GM12878 (cell line): ENCODE measurements around the gene SLC8B1. TPM values are rescaled to one million over a fixed set of nuclear protein-coding genes. Genes with fewer than 3 reads are reported as not detected.
A peak's percentile ranks its signal among the peaks of the same experiment; 100 is the strongest.

Experiments
- ATAC-seq: fragments of 200-7000 bp; cut with Tn5 transposase; 3 replicates; pipeline ENCODE4 v1.9.1; 2020; ENCODE audit warnings: mild to moderate bottlenecking, moderate library complexity
- BruUV-seq: library from RNA; stranded (reverse); fragments of 400-500 nt; replicated peaks from 2 replicates; lab custom pipeline; 2021; lab: Mats Ljungman, UMichigan
- CTCF ChIA-PET: fragments of 300-600 bp; sonication (Branson Sonifier 250); formaldehyde crosslinking; extraction: SDS; loops from one replicate; lab custom pipeline; 2021; ENCODE audit warnings: inconsistent platforms; lab: Yijun Ruan, JAX
- POLR2A ChIA-PET: fragments of 350-600 bp; formaldehyde crosslinking; extraction: SDS; loops from one replicate; lab custom pipeline; 2021; ENCODE audit warnings: inconsistent platforms; lab: Charles Lee
- RAD21 ChIA-PET: fragments of 300-600 bp; sonication (Branson Sonifier 250); formaldehyde crosslinking; loops from one replicate; lab custom pipeline; 2023; ENCODE audit warnings: antibody characterized with exemption; ENCODE audit not compliant: unreplicated experiment; lab: Charles Lee
- SMC1A ChIA-PET: fragments of 300-600 bp; sonication (Branson Sonifier 250); formaldehyde crosslinking; loops from one replicate; lab custom pipeline; 2023; ENCODE audit not compliant: unreplicated experiment, uncharacterized antibody; lab: Charles Lee
- DNase-seq: peaks from one replicate; pipeline ENCODE4 v3.0.0-alpha.2; 2011; ENCODE audit warnings: low read depth, low spot score
- FAIRE-seq: peaks from 3 replicates; lab custom pipeline; 2011; peaks lifted over from hg19 to GRCh38; lab: Jason Lieb, UNC
- H2AFZ ChIP-seq: 2 replicates; pipeline ENCODE4 v1.6.0; 2011; ENCODE audit warnings: low read depth, low read length, control low read depth; ENCODE audit not compliant: control insufficient read depth
- H3K27ac ChIP-seq: 2 replicates; pipeline ENCODE4 v1.5.1; 2011; ENCODE audit warnings: control low read depth; ENCODE audit not compliant: control insufficient read depth, insufficient read depth
- H3K27me3 ChIP-seq, 2 experiments: replicated peaks in 1 of 2; 2 replicates each; pipeline versions ENCODE4 v1.6.0 to v1.6.1; 2011; ENCODE audit warnings: low read length in 1 of 2; ENCODE audit not compliant: control insufficient read depth in 2 of 2, insufficient read depth in 2 of 2
- H3K36me3 ChIP-seq, 2 experiments: 2 replicates each; pipeline ENCODE4 v1.5.1; 2011; ENCODE audit warnings: low read length in 1 of 2; ENCODE audit not compliant: control insufficient read depth in 2 of 2, insufficient read depth in 2 of 2
- H3K4me1 ChIP-seq: 2 replicates; pipeline ENCODE4 v1.6.1; 2011; ENCODE audit warnings: mild to moderate bottlenecking, low read length, moderate library complexity, mixed read lengths; ENCODE audit not compliant: control insufficient read depth, insufficient read depth
- H3K4me2 ChIP-seq: 2 replicates; pipeline ENCODE4 v1.6.0; 2011; ENCODE audit warnings: control low read depth; ENCODE audit not compliant: control insufficient read depth, insufficient read depth
- H3K4me3 ChIP-seq: fragments of 200-600 bp; sonication (generic); 2 replicates; pipeline ENCODE4 v1.5.1; 2016
- H3K79me2 ChIP-seq: 2 replicates; pipeline ENCODE4 v1.6.0; 2011; ENCODE audit warnings: low read length; ENCODE audit not compliant: control insufficient read depth, insufficient read depth
- H3K9ac ChIP-seq: 2 replicates; pipeline ENCODE4 v1.8.0; 2011; ENCODE audit warnings: low read length, control low read depth, mixed read lengths; ENCODE audit not compliant: control insufficient read depth, insufficient read depth
- H3K9me3 ChIP-seq: replicated peaks from 3 replicates; pipeline ENCODE4 v1.5.1; 2011; ENCODE audit warnings: mild to moderate bottlenecking, low read length; ENCODE audit not compliant: control insufficient read depth, insufficient read depth
- H4K20me1 ChIP-seq: 2 replicates; pipeline ENCODE4 v1.6.0; 2011; ENCODE audit not compliant: control insufficient read depth, insufficient read depth
- CHD2 ChIP-seq: IDR thresholded peaks from 2 replicates; pipeline ENCODE4 v1.6.1; 2011; ENCODE audit warnings: low read depth, low read length, improper control_type of control experiment, borderline replicate concordance
- IRF4 ChIP-seq: IDR thresholded peaks from 2 replicates; pipeline ENCODE4 v1.6.1; 2011; ENCODE audit warnings: low read depth, low read length
- JUND ChIP-seq: IDR thresholded peaks from 2 replicates; pipeline ENCODE4 v1.6.1; 2012; ENCODE audit warnings: low read depth, mild to moderate bottlenecking, low read length, improper control_type of control experiment, moderate library complexity
- MXI1 ChIP-seq: fragments of 150-350 bp; IDR thresholded peaks from 2 replicates; pipeline ENCODE4 v1.6.1; 2011; ENCODE audit warnings: low read depth, mild to moderate bottlenecking, inconsistent platforms, low read length, improper control_type of control experiment
- RAD21 ChIP-seq: IDR thresholded peaks from 2 replicates; pipeline ENCODE4 v1.6.1; 2011; ENCODE audit warnings: mild to moderate bottlenecking, low read depth, low read length, moderate library complexity; ENCODE audit not compliant: insufficient read depth
- RFX5 ChIP-seq: IDR thresholded peaks from 2 replicates; pipeline ENCODE4 v1.6.1; 2011; ENCODE audit warnings: low read depth, low read length, improper control_type of control experiment
- SMARCA5 ChIP-seq: fragments of 450-650 bp; IDR thresholded peaks from 2 replicates; pipeline ENCODE4 v1.6.1; 2017; ENCODE audit warnings: mild to moderate bottlenecking
- TCF7 ChIP-seq: IDR thresholded peaks from 2 replicates; pipeline ENCODE4 v1.6.1; 2014; ENCODE audit warnings: antibody characterized with exemption, borderline replicate concordance
- ZNF687 ChIP-seq: fragments of 450-650 bp; IDR thresholded peaks from 2 replicates; pipeline ENCODE4 v1.6.1; 2017; ENCODE audit warnings: mild to moderate bottlenecking, moderate library complexity
- ZZZ3 ChIP-seq: IDR thresholded peaks from 2 replicates; pipeline ENCODE4 v1.6.1; 2011; ENCODE audit warnings: low read depth; ENCODE audit not compliant: control insufficient read depth, insufficient read length
- WGBS: methylation state at CpG from one replicate; pipeline ENCODE4 v1.1.6; 2016; ENCODE audit warnings: low lambda C conversion rate; ENCODE audit not compliant: insufficient replicate concordance, insufficient coverage; ENCODE audit errors: missing lambda C conversion rate; 5-methylcytosine and 5-hydroxymethylcytosine counted together
- in situ Hi-C: fragments of 300-500 bp; cut with MboI; formaldehyde crosslinking; loops from 9 replicates; pipeline ENCODE4 v1.14.3; 2018; ENCODE audit warnings: mixed read lengths
- intact Hi-C: fragments of 100-400 bp; cut with micrococcal nuclease; formaldehyde crosslinking; loops from one replicate; pipeline ENCODE4 v1.14.2; 2022; ENCODE audit not compliant: unreplicated experiment
- polyA plus RNA-seq, 11 experiments: library from polyadenylated mRNA; depleted of rRNA in 4 of 11; unstranded in 6 of 11; stranded (reverse) in 5 of 11; fragments of >200 nt; fragmentation: Nextera tagmentation in 4 of 11; fragmentation: Illumina TruSeq in 1 of 11; extraction: Ambion mirVana in 4 of 11; extraction: Trizol in 1 of 11; gene quantifications; 1 replicate in 1 of 11; 2 replicates in 10 of 11; pipeline versions ENCODE4 v1.2.1 to v1.2.3, GENCODE V29; 2011 to 2016; ENCODE audit warnings: inconsistent platforms in 2 of 11, missing spikeins in 2 of 11, low read depth in 1 of 11
- total RNA-seq, 4 experiments: library from RNA; depleted of rRNA in 3 of 4; stranded (reverse); fragments of >200 nt in 3 of 4; fragmentation: Illumina TruSeq in 1 of 4; extraction: Trizol in 1 of 4; gene quantifications; 2 replicates each; pipeline versions ENCODE4 v1.2.1 to v1.2.3, GENCODE V29; 2013 to 2021

SLC8B1 gene
- total and polyA plus RNA-seq, 10 of the 15 experiments (the other 5 are each of a cell fraction or from before 2014, with no cell fraction given) = 0.18 to 12.3 (median 6.8) TPM

- H2AFZ ChIP-seq = no peak overlapping the region
- peak; percentile 68 for FAIRE-seq
- H3K4me3 ChIP-seq = no peak overlapping the region
- RAD21 ChIA-PET = no interaction called here
- no peak for DNase-seq
- intact Hi-C loops = loop anchor here (10.0 kb wide), 1 partner anchor 597 kb away; no protein-coding TSS in a partner anchor
- no peaks in the 10 kb centered on the region for H3K4me1 ChIP-seq
- H4K20me1 ChIP-seq = no peaks in the 10 kb centered on the region
- 91% methylated on average over 4 of the region's 4 CpGs for WGBS
- POLR2A ChIA-PET = interaction anchor here (0.5 kb wide), 1 partner anchor 51 kb away, joined by 3 read pairs; no protein-coding TSS in a partner anchor
- no peaks in the 10 kb centered on the region for H3K27me3 ChIP-seq
- CTCF ChIA-PET = no interaction called here
- no peak for ATAC-seq
- in situ Hi-C loops = no loop called here
- H3K79me2 ChIP-seq = no peaks in the 10 kb centered on the region
- TF ChIP-seq RFX5 = no peak
- no peak for TF ChIP-seq TCF7
- no peak for TF ChIP-seq CHD2
- no peak for TF ChIP-seq JUND
- no peak for TF ChIP-seq RAD21
- TF ChIP-seq ZZZ3 = no peak
- no peak for TF ChIP-seq MXI1
- TF ChIP-seq ZNF687 = no peak
- TF ChIP-seq IRF4 = no peak
- no peak for TF ChIP-seq SMARCA5
- no TSS peak for BruUV-seq
- H3K9ac ChIP-seq = no peak overlapping the region
- H3K36me3 ChIP-seq = peaks cover 0 to 2% of the 10 kb centered on the region in 2 experiments
- H3K9me3 ChIP-seq = no peaks in the 10 kb centered on the region; the same call in 2 of the 3 replicates
- SMC1A ChIA-PET = no interaction called here
- no peak overlapping the region for H3K4me2 ChIP-seq
- H3K27ac ChIP-seq = no peak overlapping the region
These were observed 16.8 kb downstream of the SLC8B1 start for GRCh38 chr12:113318046-113318656.
